GM21576 (cell line): ENCODE results near the gene CHMP1B.
"Not testable (repeated sequence)": the region's sequence is repeated elsewhere in the genome, so short reads cannot be mapped to it uniquely, and the experiment has no call there.

Source experiments
- ATAC-seq: cut with Tn5 transposase; IDR thresholded peaks from one replicate; pipeline ENCODE4 v1.9.1; 2021; ENCODE audit warnings: mild to moderate bottlenecking, moderate library complexity; ENCODE audit not compliant: unreplicated experiment

The CHMP1B gene

GRCh38 chr18:11866764-11867163, 15.6 kb downstream of the CHMP1B start:
- no peak for ATAC-seq

GRCh38 chr18:11868230-11868629, 17.0 kb downstream of the CHMP1B start:
- no peak for ATAC-seq

- no peak for ATAC-seq
These were observed 20.3 kb downstream of the CHMP1B start for GRCh38 chr18:11871501-11871900.

GRCh38 chr18:11872479-11873136, 21.4 kb downstream of the CHMP1B start:
- ATAC-seq, result peak; percentile 50

- no peak for ATAC-seq
These were observed 22.6 kb downstream of the CHMP1B start for GRCh38 chr18:11873670-11874340.

- no peak for ATAC-seq
These were observed 23.5 kb downstream of the CHMP1B start for GRCh38 chr18:11874676-11875075.

- no peak for ATAC-seq
These were observed 26.4 kb downstream of the CHMP1B start for GRCh38 chr18:11877497-11878135.

- no peak for ATAC-seq
These were observed 29.5 kb downstream of the CHMP1B start for GRCh38 chr18:11880586-11881304.

GRCh38 chr18:11882636-11883035, 31.4 kb downstream of the CHMP1B start:
- no peak for ATAC-seq

- ATAC-seq, result peak; percentile 94
These were observed 31.9 kb downstream of the CHMP1B start for GRCh38 chr18:11883153-11883552.

- no peak for ATAC-seq
These were observed 33.3 kb downstream of the CHMP1B start for GRCh38 chr18:11884396-11885030.

GRCh38 chr18:11885278-11885947, 34.2 kb downstream of the CHMP1B start:
- ATAC-seq, result no peak

GRCh38 chr18:11886577-11887110, 35.4 kb downstream of the CHMP1B start:
- no peak for ATAC-seq

- ATAC-seq, result no peak
These were observed 36.3 kb downstream of the CHMP1B start for GRCh38 chr18:11887328-11888128.

- ATAC-seq, result no peak
These were observed 37.5 kb downstream of the CHMP1B start for GRCh38 chr18:11888726-11889125.

- no peak for ATAC-seq
These were observed 38.1 kb downstream of the CHMP1B start for GRCh38 chr18:11889284-11889683.

- ATAC-seq, result no peak
These were observed 40.5 kb downstream of the CHMP1B start for GRCh38 chr18:11891737-11892136.

- ATAC-seq, result not testable (repeated sequence)
These were observed 41.2 kb downstream of the CHMP1B start for GRCh38 chr18:11892438-11892837.

- ATAC-seq, result no peak
These were observed 46.6 kb downstream of the CHMP1B start for GRCh38 chr18:11897781-11898180.
